Tongue (tissue), 3 donors: ENCODE results near the gene DENND4B. TPM values are rescaled to one million over a fixed set of nuclear protein-coding genes. Genes with fewer than 3 reads are reported as not detected.

Source experiments
- DNase-seq: peaks from one replicate; pipeline ENCODE4 v3.0.0-alpha.2; 2015
- small RNA-seq: library from RNA; depleted of rRNA; stranded (forward); fragments of <200 nt; gene quantifications from one replicate; pipeline ENCODE3, GENCODE V24; 2014; ENCODE audit warnings: low replicate concordance
- total RNA-seq: library from RNA; depleted of rRNA; stranded (reverse); fragments of >200 nt; gene quantifications from one replicate; pipeline ENCODE4 v1.2.3, GENCODE V29; 2014

DENND4B gene
- total RNA-seq, 1 donor from 2014 or later, result 31.1 TPM

GRCh38 chr1:153882296-153882912 lies 64.1 kb downstream of the DENND4B start:
- no peak for DNase-seq

GRCh38 chr1:153881751-153882150 lies 64.8 kb downstream of the DENND4B start:
- DNase-seq, result peak; percentile 78

DNA sequence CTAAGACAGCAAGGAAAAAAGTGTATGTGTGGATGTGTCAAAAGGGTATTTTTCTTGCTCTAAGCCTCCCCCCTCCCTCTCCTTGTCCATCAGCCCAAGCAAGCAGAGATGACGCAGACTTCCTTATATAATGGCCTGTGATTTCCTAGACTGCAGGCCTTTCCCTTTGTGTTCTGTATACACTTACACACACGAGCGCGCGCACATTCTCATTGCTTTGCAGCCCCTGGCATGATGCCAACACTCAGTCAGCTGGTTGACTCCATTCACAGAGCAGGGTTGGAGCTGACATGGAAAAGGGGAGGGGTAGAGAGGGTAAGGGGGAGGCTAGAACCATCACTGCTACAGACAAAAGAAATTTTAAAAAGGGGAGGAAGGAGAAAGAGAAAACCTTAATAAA lies 65.6 kb downstream of the DENND4B start:
- peak; percentile 99 for DNase-seq

DNA sequence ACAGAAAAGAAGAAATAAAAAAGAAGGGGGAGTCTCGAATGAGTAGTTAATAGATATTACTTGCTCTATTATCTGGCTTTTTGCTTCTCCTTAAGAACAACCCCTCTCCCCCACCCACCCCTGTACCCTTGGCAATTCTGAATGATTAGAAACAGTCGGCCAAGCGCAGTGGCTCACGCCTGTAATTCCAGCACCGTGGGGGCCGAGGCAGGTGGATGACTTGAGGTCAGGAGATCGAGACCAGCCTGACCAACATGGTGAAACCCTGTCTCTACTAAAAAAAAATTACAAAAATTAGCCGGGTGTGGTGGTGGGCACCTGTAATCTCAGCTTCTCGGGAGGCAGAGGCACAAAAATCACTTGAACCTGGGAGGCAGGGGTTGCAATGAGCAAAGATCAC lies 66.5 kb downstream of the DENND4B start:
- DNase-seq, result no peak

Small RNA genes within 50 kb of the gene (small RNA-seq; reads per million reads assigned to genes)
- gene AL831737.1 (not detected), gene MIR6737 (0.08 reads per million)

Other genes with a start within 250 kb of the DENND4B start
- gene INTS3, start 218.7 kb downstream of the DENND4B start, total RNA-seq, result 34.9 TPM
- 15.2 TPM for gene SLC27A3, start 171.3 kb downstream of the DENND4B start, total RNA-seq
- gene GATAD2B, start 23.7 kb downstream of the DENND4B start, total RNA-seq, result 11.2 TPM
- gene CRTC2, start 11.9 kb upstream of the DENND4B start, total RNA-seq, result 3.2 TPM
- 59.3 TPM for gene SLC39A1, start 16.8 kb upstream of the DENND4B start, total RNA-seq
- 12.0 TPM for gene CREB3L4, start 21.2 kb upstream of the DENND4B start, total RNA-seq
- 125 TPM for gene JTB, start 31.0 kb upstream of the DENND4B start, total RNA-seq
- 27.0 TPM for gene RAB13, start 39.6 kb upstream of the DENND4B start, total RNA-seq
- 1,230 TPM for gene RPS27, start 44.0 kb upstream of the DENND4B start, total RNA-seq
- gene NUP210L, start 208.4 kb upstream of the DENND4B start, total RNA-seq, result 0.21 TPM
- 278 TPM for gene TPM3, start 245.4 kb upstream of the DENND4B start, total RNA-seq